LNCAP (cell line): Measurements from ENCODE around the gene SRPX.

Experiments
- TF ChIP-seq, protein P1 (sequence below): fragments of 450-650 bp; IDR thresholded peaks from 2 replicates; pipeline ENCODE4 v1.5.1; 2017; ENCODE audit warnings: mild to moderate bottlenecking

Gene SRPX

GRCh38 chrX:38240541-38240940 is 19.9 kb upstream of the SRPX start:
- TF ChIP-seq, protein P1, sequence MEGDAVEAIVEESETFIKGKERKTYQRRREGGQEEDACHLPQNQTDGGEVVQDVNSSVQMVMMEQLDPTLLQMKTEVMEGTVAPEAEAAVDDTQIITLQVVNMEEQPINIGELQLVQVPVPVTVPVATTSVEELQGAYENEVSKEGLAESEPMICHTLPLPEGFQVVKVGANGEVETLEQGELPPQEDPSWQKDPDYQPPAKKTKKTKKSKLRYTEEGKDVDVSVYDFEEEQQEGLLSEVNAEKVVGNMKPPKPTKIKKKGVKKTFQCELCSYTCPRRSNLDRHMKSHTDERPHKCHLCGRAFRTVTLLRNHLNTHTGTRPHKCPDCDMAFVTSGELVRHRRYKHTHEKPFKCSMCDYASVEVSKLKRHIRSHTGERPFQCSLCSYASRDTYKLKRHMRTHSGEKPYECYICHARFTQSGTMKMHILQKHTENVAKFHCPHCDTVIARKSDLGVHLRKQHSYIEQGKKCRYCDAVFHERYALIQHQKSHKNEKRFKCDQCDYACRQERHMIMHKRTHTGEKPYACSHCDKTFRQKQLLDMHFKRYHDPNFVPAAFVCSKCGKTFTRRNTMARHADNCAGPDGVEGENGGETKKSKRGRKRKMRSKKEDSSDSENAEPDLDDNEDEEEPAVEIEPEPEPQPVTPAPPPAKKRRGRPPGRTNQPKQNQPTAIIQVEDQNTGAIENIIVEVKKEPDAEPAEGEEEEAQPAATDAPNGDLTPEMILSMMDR: no peak

- TF ChIP-seq, protein P1: no peak
Measured at GRCh38 chrX:38236901-38237615, 16.4 kb upstream of the SRPX start.

GRCh38 chrX:38233891-38234667 is 13.4 kb upstream of the SRPX start:
- TF ChIP-seq, protein P1: no peak

DNA sequence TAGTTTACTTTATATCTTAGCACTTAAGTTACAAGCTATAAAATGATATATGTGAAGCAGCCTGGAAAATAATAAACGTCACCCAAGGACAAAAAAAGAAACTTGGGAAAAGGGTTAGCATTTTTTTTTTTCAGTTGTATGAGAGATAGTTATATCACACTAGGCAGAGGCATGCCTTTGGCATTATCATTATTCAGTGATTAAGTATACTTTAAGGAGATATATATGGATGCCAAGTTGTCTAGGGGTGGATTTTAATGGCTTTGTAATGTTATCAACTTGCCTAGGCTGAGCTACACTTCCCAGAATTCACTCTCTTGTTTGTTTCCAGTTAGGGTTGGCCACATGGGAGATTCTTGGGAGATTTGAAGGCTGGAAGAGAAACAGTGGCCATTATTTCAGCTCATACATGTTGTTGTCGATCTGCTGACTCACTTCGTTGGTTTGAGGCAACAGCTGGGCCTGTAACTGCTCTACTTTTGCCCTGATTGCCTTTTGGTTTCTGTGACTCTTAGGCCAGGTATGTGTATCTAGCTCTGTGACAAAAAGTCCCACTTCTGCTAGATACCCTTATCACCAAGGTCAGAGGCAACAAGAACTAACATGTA is 11.5 kb upstream of the SRPX start:
- TF ChIP-seq, protein P1: no peak

GRCh38 chrX:38225093-38225492 is 4.4 kb upstream of the SRPX start:
- TF ChIP-seq, protein P1: no peak

DNA sequence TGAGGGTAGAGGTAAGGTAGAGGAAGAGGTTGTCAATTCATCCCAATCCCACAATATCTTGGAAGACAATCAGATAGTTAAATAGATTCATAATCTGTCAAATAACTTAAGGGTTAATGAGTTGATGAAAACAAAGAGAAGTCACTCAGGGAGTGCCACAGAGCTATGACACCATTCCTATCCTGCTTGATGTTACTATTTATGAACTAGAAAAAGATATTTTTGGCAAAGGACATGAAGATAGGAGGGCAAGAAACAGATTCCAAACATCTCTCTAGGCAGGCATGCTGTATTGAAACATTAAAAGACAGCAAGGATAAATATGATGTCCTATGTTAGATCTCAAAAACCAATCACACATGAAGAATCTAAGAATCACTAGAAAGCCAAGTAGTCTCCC is 3.5 kb upstream of the SRPX start:
- TF ChIP-seq, protein P1: no peak

GRCh38 chrX:38221391-38221929 is 789 bp upstream of the SRPX start:
- TF ChIP-seq, protein P1: no peak
